HCT116 (cell line): ENCODE measurements around the gene CHRND. TPM values are rescaled to one million over a fixed set of nuclear protein-coding genes. Genes with fewer than 3 reads are reported as not detected.

ENCODE experiments used
- ATAC-seq: fragments of 200-7000 bp; cut with Tn5 transposase; 2 replicates; pipeline ENCODE4 v1.9.1; 2020; ENCODE audit warnings: mild to moderate bottlenecking, moderate library complexity
- BruUV-seq: library from RNA; stranded (reverse); fragments of 400-500 nt; replicated peaks from 2 replicates; lab custom pipeline; 2021; lab: Mats Ljungman, UMichigan
- CTCF ChIA-PET: fragments of 300-600 bp; sonication (Branson Sonifier 250); formaldehyde crosslinking; loops from one replicate; lab custom pipeline; 2021; ENCODE audit warnings: antibody characterized with exemption; lab: Charles Lee
- POLR2A ChIA-PET: fragments of 300-600, 350-600 bp; sonication (Branson Sonifier 250); formaldehyde crosslinking; loops from one replicate; lab custom pipeline; 2021; ENCODE audit warnings: antibody characterized with exemption; lab: Charles Lee
- RAD21 ChIA-PET, 2 experiments: fragments of 300-600 bp; sonication (Branson Sonifier 250); formaldehyde crosslinking; loops; one replicate each; lab custom pipeline; 2023; ENCODE audit warnings: low total read pairs in 2 of 2; ENCODE audit not compliant: uncharacterized antibody in 2 of 2, unreplicated experiment in 2 of 2, low non-redundant PET in 1 of 2; lab: Charles Lee
- DNase-seq: peaks from one replicate; pipeline ENCODE4 v3.0.0-alpha.2; 2010; ENCODE audit warnings: low read depth, low spot score
- H2AFZ ChIP-seq: fragments of 200-600 bp; shearing (Covaris generic), sonication (generic); 2 replicates; pipeline ENCODE4 v1.6.1; 2017; ENCODE audit warnings: low read depth, mixed run types, mixed read lengths, antibody characterized with exemption, low read length; ENCODE audit not compliant: poor library complexity, severe bottlenecking
- H3K27ac ChIP-seq: 2 replicates; pipeline ENCODE4 v1.5.1; 2012; ENCODE audit warnings: low read depth, low read length
- H3K27me3 ChIP-seq: fragments of 200-600 bp; sonication (generic); 2 replicates; pipeline ENCODE4 v1.6.1; 2016; ENCODE audit warnings: mixed run types, low read length, mixed read lengths; ENCODE audit not compliant: insufficient read depth
- H3K36me3 ChIP-seq, 2 experiments: fragments of 200-500 bp in 1 of 2; fragments of 200-600 bp in 1 of 2; sonication (Bioruptor generic) in 1 of 2; sonication (generic) in 1 of 2; 2 replicates each; pipeline versions ENCODE4 v1.5.1 to v1.6.1; 2014 to 2016; ENCODE audit warnings: low read length in 2 of 2, inconsistent platforms in 1 of 2, mixed read lengths in 1 of 2, mixed run types in 1 of 2; ENCODE audit not compliant: insufficient read depth in 2 of 2, control insufficient read depth in 1 of 2
- H3K4me1 ChIP-seq, 2 experiments: fragments of 200-600 bp in 1 of 2; sonication (generic) in 1 of 2; 2 replicates each; pipeline versions ENCODE4 v1.5.1 to v1.6.1; 2012 to 2017; ENCODE audit warnings: low read length in 2 of 2, inconsistent platforms in 1 of 2, mild to moderate bottlenecking in 1 of 2, mixed read lengths in 1 of 2, mixed run types in 1 of 2, moderate library complexity in 1 of 2; ENCODE audit not compliant: insufficient read depth in 2 of 2, control insufficient read depth in 1 of 2
- H3K4me2 ChIP-seq: fragments of 200-600 bp; sonication (generic); 2 replicates; pipeline ENCODE4 v1.6.1; 2017; ENCODE audit warnings: mixed run types, low read length, mixed read lengths
- H3K4me3 ChIP-seq, 2 experiments: fragments of 200-600 bp in 1 of 2; sonication (generic) in 1 of 2; replicated peaks in 1 of 2; 2 replicates each; pipeline ENCODE4 v1.5.1; 2011 to 2016; ENCODE audit warnings: low read length in 2 of 2, control low read depth in 1 of 2, low read depth in 1 of 2, mild to moderate bottlenecking in 1 of 2, mixed read lengths in 1 of 2, mixed run types in 1 of 2
- H3K79me2 ChIP-seq: fragments of 200-600 bp; sonication (generic); 2 replicates; pipeline ENCODE4 v1.6.1; 2017; ENCODE audit warnings: mild to moderate bottlenecking, mixed run types, low read length, moderate library complexity, mixed read lengths; ENCODE audit not compliant: insufficient read depth
- H3K9ac ChIP-seq: fragments of 200-600 bp; sonication (generic); 2 replicates; pipeline ENCODE4 v1.6.1; 2016; ENCODE audit warnings: low read length, mixed read lengths
- H3K9me2 ChIP-seq: fragments of 200-600 bp; sonication (generic), shearing (Covaris generic); 2 replicates; pipeline ENCODE4 v1.6.1; 2017; ENCODE audit warnings: mixed run types, mild to moderate bottlenecking, moderate library complexity; ENCODE audit not compliant: insufficient read depth
- H3K9me3 ChIP-seq, 2 experiments: fragments of 200-500 bp in 1 of 2; fragments of 200-600 bp in 1 of 2; sonication (Bioruptor generic) in 1 of 2; sonication (generic) in 1 of 2; 2 replicates each; pipeline ENCODE4 v1.6.1; 2014 to 2017; ENCODE audit warnings: low read length in 2 of 2, mixed read lengths in 2 of 2, inconsistent platforms in 1 of 2, low read depth in 1 of 2, mild to moderate bottlenecking in 1 of 2, mixed run types in 1 of 2, moderate library complexity in 1 of 2; ENCODE audit not compliant: control insufficient read depth in 1 of 2, insufficient read depth in 1 of 2
- H4K20me1 ChIP-seq: fragments of 200-600 bp; sonication (generic), shearing (Covaris generic); 2 replicates; pipeline ENCODE4 v1.6.1; 2017; ENCODE audit warnings: mixed run types, mild to moderate bottlenecking, moderate library complexity; ENCODE audit not compliant: insufficient read depth
- CBX3 ChIP-seq: IDR thresholded peaks from 2 replicates; pipeline ENCODE4 v1.6.1; 2012; ENCODE audit warnings: low read depth
- CEBPB ChIP-seq: IDR thresholded peaks from 2 replicates; pipeline ENCODE4 v1.6.1; 2012; ENCODE audit warnings: low read depth
- CTCF ChIP-seq, 3 experiments: fragments of 200-600 bp in 1 of 3; sonication (generic) in 1 of 3; IDR thresholded peaks in 2 of 3; conservative IDR thresholded peaks in 1 of 3; 2 replicates each; pipeline ENCODE4 v1.5.1; 2012 to 2017; ENCODE audit warnings: low read depth in 2 of 3, low read length in 2 of 3, antibody characterized with exemption in 1 of 3, borderline replicate concordance in 1 of 3, control low read depth in 1 of 3, mild to moderate bottlenecking in 1 of 3, mixed read lengths in 1 of 3, mixed run types in 1 of 3, moderate library complexity in 1 of 3; ENCODE audit not compliant: insufficient read depth in 1 of 3
- EGR1 ChIP-seq: IDR thresholded peaks from 2 replicates; pipeline ENCODE4 v1.6.1; 2012; ENCODE audit warnings: low read depth
- ELF1 ChIP-seq: IDR thresholded peaks from 2 replicates; pipeline ENCODE4 v1.6.1; 2012; ENCODE audit warnings: low read depth, borderline replicate concordance
- EZH2 ChIP-seq: fragments of 200-600 bp; sonication (generic); IDR thresholded peaks from 2 replicates; pipeline ENCODE4 v1.6.1; 2017; ENCODE audit warnings: antibody characterized with exemption, mixed run types
- EZH2phosphoT487 ChIP-seq: fragments of 200-600 bp; IDR thresholded peaks from 2 replicates; pipeline ENCODE4 v1.6.1; 2018; ENCODE audit warnings: antibody characterized with exemption, borderline replicate concordance
- FOSL1 ChIP-seq: IDR thresholded peaks from 2 replicates; pipeline ENCODE4 v1.6.1; 2012; ENCODE audit warnings: low read depth
- JUND ChIP-seq: IDR thresholded peaks from 2 replicates; pipeline ENCODE4 v1.6.1; 2012
- MAX ChIP-seq: IDR thresholded peaks from 2 replicates; pipeline ENCODE4 v1.6.1; 2012
- POLR2A ChIP-seq: IDR thresholded peaks from 2 replicates; pipeline ENCODE4 v1.7.0; 2011; ENCODE audit warnings: borderline replicate concordance; ENCODE audit not compliant: insufficient read depth, insufficient read length; ENCODE audit errors: extremely low read depth
- RAD21 ChIP-seq: IDR thresholded peaks from 2 replicates; pipeline ENCODE4 v1.6.1; 2012; ENCODE audit warnings: low read depth, mild to moderate bottlenecking
- REST ChIP-seq: IDR thresholded peaks from 2 replicates; pipeline ENCODE4 v1.6.1; 2012; ENCODE audit warnings: low read depth
- SIN3A ChIP-seq: IDR thresholded peaks from 2 replicates; pipeline ENCODE4 v1.6.1; 2012; ENCODE audit warnings: low read depth
- ZBTB33 ChIP-seq: IDR thresholded peaks from 2 replicates; pipeline ENCODE4 v1.6.1; 2011; ENCODE audit warnings: mild to moderate bottlenecking, low read length, moderate library complexity; ENCODE audit not compliant: insufficient replicate concordance; ENCODE audit errors: extremely low read depth
- ZFX ChIP-seq: fragments of 450-650 bp; IDR thresholded peaks from 2 replicates; pipeline ENCODE4 v1.6.1; 2017
- ZNF274 ChIP-seq: fragments of 200-500 bp; sonication (Bioruptor generic); IDR thresholded peaks from 2 replicates; pipeline ENCODE4 v1.6.1; 2014; ENCODE audit warnings: mild to moderate bottlenecking, low read depth, low read length, inconsistent platforms
- intact Hi-C: fragments of 100-400 bp; cut with micrococcal nuclease; formaldehyde crosslinking; loops from 2 replicates; pipeline ENCODE4 v1.10.0; 2022
- total RNA-seq: library from RNA; stranded (reverse); gene quantifications from one replicate; pipeline ENCODE4 v1.2.1, GENCODE V29; 2021; ENCODE audit not compliant: unreplicated experiment

Gene CHRND
- total RNA-seq, 1 experiment from 2014 or later: not detected

GRCh38 chr2:232523402-232523681, 2.6 kb upstream of the CHRND start:
- RAD21 ChIA-PET: no interaction called here
- H3K27ac ChIP-seq: no peak overlapping the region
- BruUV-seq: no TSS peak
- no peaks in the 10 kb centered on the region for H4K20me1 ChIP-seq
- H3K9me3 ChIP-seq: no peaks in the 10 kb centered on the region
- ATAC-seq: no peak
- no peak for DNase-seq
- no peak overlapping the region for H2AFZ ChIP-seq
- H3K79me2 ChIP-seq: no peaks in the 10 kb centered on the region
- no peaks in the 10 kb centered on the region for H3K36me3 ChIP-seq
- TF ChIP-seq ELF1 (no peak), EGR1 (no peak), JUND (no peak), CEBPB (no peak), REST (no peak), FOSL1 (no peak), RAD21 (no peak), EZH2 (no peak), ZBTB33 (no peak), EZH2phosphoT487 (no peak), CBX3 (no peak), SIN3A (no peak), MAX (no peak), CTCF (IDR thresholded peaks at IDR 0.05 in 2 of 3, conservative IDR thresholded peaks at IDR 0.05 in 1 of 3; ENCODE audit: borderline replicate concordance in 1 of 3, insufficient read depth in 1 of 3, low read depth in 2 of 3, low read length in 2 of 3) (no peak), ZNF274 (no peak), POLR2A (no peak), ZFX (no peak)
- no peak overlapping the region for H3K9ac ChIP-seq
- H3K9me2 ChIP-seq: no peaks in the 10 kb centered on the region
- H3K4me2 ChIP-seq: no peak overlapping the region
- POLR2A ChIA-PET: no interaction called here
- peaks cover 0 to 6% of the 10 kb centered on the region in 2 experiments; a peak in 1 of 4 replicates for H3K4me1 ChIP-seq
- H3K27me3 ChIP-seq: no peaks in the 10 kb centered on the region
- CTCF ChIA-PET: no interaction called here
- intact Hi-C loops: loop anchor here (10.0 kb wide), 1 partner anchor 179 kb away; no protein-coding TSS in a partner anchor
- no peak overlapping the region for H3K4me3 ChIP-seq
